CD14-positive monocyte (primary cell): ENCODE results near the gene WDR74. TPM values are rescaled to one million over a fixed set of nuclear protein-coding genes. Genes with fewer than 3 reads are reported as not detected.

Source experiments
- DNase-seq, 3 donors: peaks; one replicate each; pipeline ENCODE4 v3.0.0-alpha.2; 2011 to 2022
- H2AFZ ChIP-seq: 2 replicates; pipeline ENCODE4 v1.6.0; 2012; ENCODE audit warnings: mild to moderate bottlenecking, low read depth, low read length, inconsistent platforms; ENCODE audit not compliant: insufficient read depth, poor library complexity, severe bottlenecking
- H3K27ac ChIP-seq, 2 donors: 1 replicate in 1 of 2; 2 replicates in 1 of 2; pipeline ENCODE4 v1.5.1; 2012 to 2013; ENCODE audit warnings: low read length in 2 of 2, control low read depth in 1 of 2, inconsistent platforms in 1 of 2, low read depth in 1 of 2, mild to moderate bottlenecking in 1 of 2
- H3K27me3 ChIP-seq, 2 donors: one replicate each; pipeline versions ENCODE4 v1.6.0 to v1.6.1; 2011 to 2013; ENCODE audit warnings: low read length in 2 of 2; ENCODE audit not compliant: control insufficient read depth in 2 of 2, insufficient read depth in 2 of 2
- H3K36me3 ChIP-seq, 2 donors: replicated peaks in 1 of 2; 1 replicate in 1 of 2; 2 replicates in 1 of 2; pipeline versions ENCODE4 v1.5.1 to v1.6.1; 2012 to 2013; ENCODE audit warnings: low read length in 2 of 2, control low read depth in 1 of 2, inconsistent platforms in 1 of 2, mild to moderate bottlenecking in 1 of 2; ENCODE audit not compliant: insufficient read depth in 2 of 2, control insufficient read depth in 1 of 2
- H3K4me1 ChIP-seq, 2 donors: 1 replicate in 1 of 2; 2 replicates in 1 of 2; pipeline versions ENCODE4 v1.5.1 to v1.6.1; 2012 to 2013; ENCODE audit warnings: low read length in 2 of 2, control low read depth in 1 of 2, inconsistent platforms in 1 of 2, mild to moderate bottlenecking in 1 of 2, moderate library complexity in 1 of 2; ENCODE audit not compliant: insufficient read depth in 2 of 2, control insufficient read depth in 1 of 2
- H3K4me2 ChIP-seq: replicated peaks from 2 replicates; pipeline ENCODE3; 2012; ENCODE audit warnings: low read length, moderate library complexity, mild to moderate bottlenecking; ENCODE audit not compliant: poor library complexity, severe bottlenecking; ENCODE audit errors: extremely low read depth
- H3K4me3 ChIP-seq, 3 experiments: fragments of 200-600 bp in 1 of 3; sonication (generic) in 1 of 3; replicated peaks in 1 of 3; 1 replicate in 2 of 3; 2 replicates in 1 of 3; pipeline ENCODE4 v1.5.1; 2011 to 2013; ENCODE audit warnings: low read length in 3 of 3, mild to moderate bottlenecking in 3 of 3, control low read depth in 2 of 3, low read depth in 2 of 3, inconsistent platforms in 1 of 3, moderate library complexity in 1 of 3
- H3K79me2 ChIP-seq: 2 replicates; pipeline ENCODE4 v1.6.0; 2012; ENCODE audit warnings: mild to moderate bottlenecking, control low read depth, inconsistent platforms, low read length, moderate library complexity; ENCODE audit not compliant: insufficient read depth
- H3K9ac ChIP-seq: 2 replicates; pipeline ENCODE4 v1.6.0; 2017; ENCODE audit warnings: low read length, mild to moderate bottlenecking; ENCODE audit not compliant: insufficient read depth, poor library complexity, severe bottlenecking
- H3K9me3 ChIP-seq, 2 donors: replicated peaks in 1 of 2; 1 replicate in 1 of 2; 2 replicates in 1 of 2; pipeline versions ENCODE4 v1.5.1 to v1.6.1; 2012 to 2013; ENCODE audit warnings: low read length in 2 of 2, control low read depth in 1 of 2; ENCODE audit not compliant: control insufficient read depth in 1 of 2, insufficient read depth in 1 of 2
- H4K20me1 ChIP-seq: 2 replicates; pipeline ENCODE4 v1.6.0; 2012; ENCODE audit warnings: mild to moderate bottlenecking, low read length, control low read depth, moderate library complexity; ENCODE audit not compliant: insufficient read depth
- H3K27ac Mint-ChIP-seq, 7 donors: one replicate each; pipeline ENCODE4 v1.8.0; 2020; ENCODE audit warnings: mild to moderate bottlenecking in 7 of 7, mixed read lengths in 7 of 7, moderate library complexity in 6 of 7, inconsistent platforms in 2 of 7
- H3K27me3 Mint-ChIP-seq, 3 donors: one replicate each; pipeline ENCODE4 v1.8.0; 2021 to 2022; ENCODE audit warnings: low read depth in 3 of 3, mild to moderate bottlenecking in 3 of 3, mixed read lengths in 3 of 3, moderate library complexity in 3 of 3, inconsistent platforms in 1 of 3
- H3K36me3 Mint-ChIP-seq, 2 donors: one replicate each; pipeline ENCODE4 v1.8.0; 2020; ENCODE audit warnings: mixed read lengths in 2 of 2, inconsistent platforms in 1 of 2, mild to moderate bottlenecking in 1 of 2
- H3K4me1 Mint-ChIP-seq: one replicate; pipeline ENCODE4 v1.8.0; 2020; ENCODE audit warnings: mild to moderate bottlenecking, mixed read lengths
- H3K4me3 Mint-ChIP-seq, 2 donors: one replicate each; pipeline ENCODE4 v1.8.0; 2020; ENCODE audit warnings: mild to moderate bottlenecking in 2 of 2, mixed read lengths in 2 of 2, moderate library complexity in 1 of 2
- H3K9me3 Mint-ChIP-seq, 7 donors: one replicate each; pipeline ENCODE4 v1.8.0; 2020 to 2022; ENCODE audit warnings: mixed read lengths in 7 of 7, mild to moderate bottlenecking in 6 of 7, moderate library complexity in 6 of 7, inconsistent platforms in 2 of 7
- WGBS: methylation state at CpG from one replicate; pipeline ENCODE4 v1.1.5; 2013; ENCODE audit warnings: missing lambda C conversion rate; ENCODE audit not compliant: insufficient coverage; 5-methylcytosine and 5-hydroxymethylcytosine counted together
- intact Hi-C, 2 donors: fragments of 100-400 bp; cut with micrococcal nuclease; formaldehyde crosslinking; loops; one replicate each; pipeline versions ENCODE4 v1.15.0 to v1.15.1; 2023
- polyA plus RNA-seq, 3 donors: library from polyadenylated mRNA; depleted of rRNA in 1 of 3; unstranded in 2 of 3; stranded (reverse) in 1 of 3; fragments of 300-500 nt in 2 of 3; fragments of >200 nt in 1 of 3; fragmentation: Illumina TruSeq in 2 of 3; gene quantifications; 1 replicate in 2 of 3; 2 replicates in 1 of 3; pipeline ENCODE4 v1.2.3, GENCODE V29; 2012 to 2021
- TF ChIP-seq, protein P1 (sequence below): fragments of 200-600 bp; IDR thresholded peaks from one replicate; pipeline ENCODE4 v1.8.0; 2022; ENCODE audit warnings: antibody characterized with exemption, mild to moderate bottlenecking

The WDR74 gene
- polyA plus RNA-seq, 3 donors = 14.2 to 52.5 (median 18.4) TPM

DNA sequence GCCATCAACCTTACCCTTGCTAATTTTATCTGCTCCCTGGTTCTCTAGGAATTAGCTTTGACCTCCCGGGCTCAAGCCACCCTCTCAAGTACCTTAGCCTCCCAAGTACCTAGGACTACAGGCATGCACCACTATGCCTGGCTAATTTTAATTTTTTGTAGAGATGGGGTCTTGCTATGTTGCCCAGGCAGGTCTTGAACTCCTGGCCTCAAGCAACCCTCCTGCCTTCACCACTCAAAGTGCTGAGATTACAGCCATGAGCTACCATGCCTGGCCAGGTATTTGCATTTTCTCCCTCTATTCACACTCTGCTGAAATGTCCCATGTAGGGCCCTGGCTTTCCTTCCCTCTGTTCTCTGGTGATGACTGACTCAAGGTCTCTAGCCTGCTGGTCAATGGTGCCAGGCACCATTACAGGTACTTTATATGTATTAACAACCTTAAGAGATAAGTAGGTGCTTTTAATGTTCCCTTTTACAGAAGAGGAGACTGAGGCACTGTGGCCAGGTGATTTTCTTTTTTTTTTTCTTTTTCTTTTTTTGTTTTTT, 8.5 kb upstream of the WDR74 start:
- H3K9ac ChIP-seq = no peak overlapping the region
- Mint-ChIP-seq H3K4me1 (peaks cover 7% of the 10 kb centered on the region), H3K36me3 (peaks cover 14 to 17% of the 10 kb centered on the region in 2 donors), H3K27me3 (no peaks in the 10 kb centered on the region), H3K27ac (no peak overlapping the region), H3K4me3 (no peak overlapping the region), H3K9me3 (no peaks in the 10 kb centered on the region)
- H3K36me3 ChIP-seq = peaks cover 14 to 17% of the 10 kb centered on the region in 2 donors
- no peak overlapping the region for H2AFZ ChIP-seq
- no CpG with 5 or more reads among the region's 1 CpG for WGBS
- H3K9me3 ChIP-seq = no peaks in the 10 kb centered on the region
- H3K4me1 ChIP-seq = peaks cover 1 to 3% of the 10 kb centered on the region in 2 donors
- DNase-seq = no peak
- H4K20me1 ChIP-seq = peaks cover 10% of the 10 kb centered on the region
- H3K4me2 ChIP-seq = no peak overlapping the region
- intact Hi-C loops = no loop called here
- TF ChIP-seq, protein P1, sequence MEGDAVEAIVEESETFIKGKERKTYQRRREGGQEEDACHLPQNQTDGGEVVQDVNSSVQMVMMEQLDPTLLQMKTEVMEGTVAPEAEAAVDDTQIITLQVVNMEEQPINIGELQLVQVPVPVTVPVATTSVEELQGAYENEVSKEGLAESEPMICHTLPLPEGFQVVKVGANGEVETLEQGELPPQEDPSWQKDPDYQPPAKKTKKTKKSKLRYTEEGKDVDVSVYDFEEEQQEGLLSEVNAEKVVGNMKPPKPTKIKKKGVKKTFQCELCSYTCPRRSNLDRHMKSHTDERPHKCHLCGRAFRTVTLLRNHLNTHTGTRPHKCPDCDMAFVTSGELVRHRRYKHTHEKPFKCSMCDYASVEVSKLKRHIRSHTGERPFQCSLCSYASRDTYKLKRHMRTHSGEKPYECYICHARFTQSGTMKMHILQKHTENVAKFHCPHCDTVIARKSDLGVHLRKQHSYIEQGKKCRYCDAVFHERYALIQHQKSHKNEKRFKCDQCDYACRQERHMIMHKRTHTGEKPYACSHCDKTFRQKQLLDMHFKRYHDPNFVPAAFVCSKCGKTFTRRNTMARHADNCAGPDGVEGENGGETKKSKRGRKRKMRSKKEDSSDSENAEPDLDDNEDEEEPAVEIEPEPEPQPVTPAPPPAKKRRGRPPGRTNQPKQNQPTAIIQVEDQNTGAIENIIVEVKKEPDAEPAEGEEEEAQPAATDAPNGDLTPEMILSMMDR = no peak
- peaks cover 2% of the 10 kb centered on the region for H3K79me2 ChIP-seq
- H3K27ac ChIP-seq = no peak overlapping the region
- H3K27me3 ChIP-seq = no peaks in the 10 kb centered on the region
- no peak overlapping the region for H3K4me3 ChIP-seq

DNA sequence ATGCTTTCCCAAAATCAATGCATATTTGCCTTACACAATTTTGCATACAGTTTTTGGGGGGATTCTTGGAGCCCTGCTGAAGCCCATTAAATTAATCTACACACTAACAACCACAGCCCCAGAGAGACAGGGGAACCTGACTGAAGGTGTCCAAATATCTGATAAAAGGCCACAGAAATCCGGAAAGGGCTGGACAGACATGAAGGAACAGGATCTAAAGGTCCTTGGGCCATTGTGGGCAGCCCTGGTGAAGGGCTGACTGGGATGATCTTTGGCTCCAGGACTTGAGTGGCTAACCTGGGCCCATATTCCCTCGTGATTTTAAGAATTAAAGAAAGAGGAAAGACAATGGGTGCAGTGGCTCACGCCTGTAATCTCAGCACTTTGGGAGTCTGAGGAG, 6.8 kb upstream of the WDR74 start:
- intact Hi-C loops = no loop called here
- TF ChIP-seq, protein P1 = no peak

More for the DNA sequence above, 6.8 kb upstream of the WDR74 start:
- Mint-ChIP-seq H3K9me3 (no peaks in the 10 kb centered on the region), H3K4me1 (no peaks in the 10 kb centered on the region), H3K36me3 (peaks cover 0 to 3% of the 10 kb centered on the region in 2 donors), H3K27ac (no peak overlapping the region), H3K27me3 (no peaks in the 10 kb centered on the region), H3K4me3 (no peak overlapping the region)
- Histone ChIP-seq H3K9ac (no peak overlapping the region), H3K4me2 (no peak overlapping the region), H3K4me1 (peaks cover 12 to 13% of the 10 kb centered on the region in 2 donors), H4K20me1 (no peaks in the 10 kb centered on the region), H3K9me3 (no peaks in the 10 kb centered on the region), H3K27me3 (no peaks in the 10 kb centered on the region), H3K79me2 (no peaks in the 10 kb centered on the region), H3K27ac (no peak overlapping the region), H3K4me3 (no peak overlapping the region), H2AFZ (no peak overlapping the region), H3K36me3 (peaks cover 0 to under 1% of the 10 kb centered on the region in 2 donors)
- no peak for DNase-seq
- WGBS = 100% methylated on average over 3 of the region's 3 CpGs
